Astrocyte (in vitro differentiated cells and primary cell): ENCODE results near the gene PPFIBP1.

Experiments
- CTCF ChIP-seq: IDR thresholded peaks from 2 replicates; pipeline ENCODE4 v1.5.1; 2011; ENCODE audit warnings: low read depth, mild to moderate bottlenecking, inconsistent platforms, low read length, moderate library complexity; ENCODE audit not compliant: insufficient read depth
- EZH2 ChIP-seq: IDR thresholded peaks from 2 replicates; pipeline ENCODE4 v1.6.1; 2012; ENCODE audit warnings: mild to moderate bottlenecking, low read length, inconsistent platforms; ENCODE audit not compliant: insufficient read depth

- TF ChIP-seq CTCF: no peak
- TF ChIP-seq EZH2: no peak
Observed at GRCh38 chr12:27524839-27525753, 1.1 kb downstream of the PPFIBP1 start.
